HG03103 (cell line): ENCODE measurements around the gene PYGO2.
"Not testable (repeated sequence)": the region's sequence is repeated elsewhere in the genome, so short reads cannot be mapped to it uniquely, and the experiment has no call there.

Source experiments
- ATAC-seq: cut with Tn5 transposase; IDR thresholded peaks from one replicate; pipeline ENCODE4 v1.9.1; 2021; ENCODE audit warnings: low read depth; ENCODE audit not compliant: unreplicated experiment

PYGO2 gene

GRCh38 chr1:154925335-154926170 is 36.0 kb downstream of the PYGO2 start:
- ATAC-seq = no peak

DNA sequence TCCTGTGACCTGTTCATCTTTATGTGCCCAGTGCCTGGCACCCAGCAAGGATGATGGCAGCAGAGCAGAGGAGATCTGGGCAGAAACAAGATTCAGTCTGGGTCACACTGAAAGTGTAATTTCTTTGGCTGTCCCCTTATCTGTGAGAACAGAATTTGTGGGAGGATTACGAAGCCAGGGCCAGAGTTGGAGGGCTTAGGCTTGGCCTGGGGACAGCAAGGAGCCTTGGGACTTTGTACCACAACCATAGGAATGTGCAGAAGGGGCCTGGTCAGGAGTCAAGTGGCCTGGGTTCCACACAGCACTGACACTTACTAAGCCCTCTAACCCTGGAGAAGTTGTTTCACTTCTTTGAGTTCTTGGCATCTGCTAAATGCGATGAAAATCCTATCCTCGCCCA is 37.9 kb downstream of the PYGO2 start:
- ATAC-seq = no peak

GRCh38 chr1:154913273-154913672 is 48.3 kb downstream of the PYGO2 start:
- ATAC-seq = no peak

DNA sequence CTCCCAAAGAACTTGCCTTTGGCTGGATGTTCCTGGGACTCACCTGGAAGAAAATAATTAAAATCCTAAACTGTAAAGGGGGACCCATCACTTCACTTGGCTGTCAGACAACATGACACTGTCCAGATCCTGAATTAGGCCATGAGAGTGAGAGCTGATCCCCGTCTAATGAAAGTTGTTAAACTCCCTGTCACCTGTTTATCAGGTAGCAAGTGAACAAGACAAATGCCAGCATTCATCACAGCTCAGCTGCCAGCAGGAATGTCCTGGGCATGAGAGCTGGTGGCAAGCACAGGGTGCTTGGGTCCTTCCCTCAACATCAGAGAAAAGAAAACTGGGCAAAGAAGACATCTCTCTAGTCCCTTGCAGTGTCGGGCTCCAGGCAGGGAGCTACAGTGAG is 48.8 kb downstream of the PYGO2 start:
- no peak for ATAC-seq

DNA sequence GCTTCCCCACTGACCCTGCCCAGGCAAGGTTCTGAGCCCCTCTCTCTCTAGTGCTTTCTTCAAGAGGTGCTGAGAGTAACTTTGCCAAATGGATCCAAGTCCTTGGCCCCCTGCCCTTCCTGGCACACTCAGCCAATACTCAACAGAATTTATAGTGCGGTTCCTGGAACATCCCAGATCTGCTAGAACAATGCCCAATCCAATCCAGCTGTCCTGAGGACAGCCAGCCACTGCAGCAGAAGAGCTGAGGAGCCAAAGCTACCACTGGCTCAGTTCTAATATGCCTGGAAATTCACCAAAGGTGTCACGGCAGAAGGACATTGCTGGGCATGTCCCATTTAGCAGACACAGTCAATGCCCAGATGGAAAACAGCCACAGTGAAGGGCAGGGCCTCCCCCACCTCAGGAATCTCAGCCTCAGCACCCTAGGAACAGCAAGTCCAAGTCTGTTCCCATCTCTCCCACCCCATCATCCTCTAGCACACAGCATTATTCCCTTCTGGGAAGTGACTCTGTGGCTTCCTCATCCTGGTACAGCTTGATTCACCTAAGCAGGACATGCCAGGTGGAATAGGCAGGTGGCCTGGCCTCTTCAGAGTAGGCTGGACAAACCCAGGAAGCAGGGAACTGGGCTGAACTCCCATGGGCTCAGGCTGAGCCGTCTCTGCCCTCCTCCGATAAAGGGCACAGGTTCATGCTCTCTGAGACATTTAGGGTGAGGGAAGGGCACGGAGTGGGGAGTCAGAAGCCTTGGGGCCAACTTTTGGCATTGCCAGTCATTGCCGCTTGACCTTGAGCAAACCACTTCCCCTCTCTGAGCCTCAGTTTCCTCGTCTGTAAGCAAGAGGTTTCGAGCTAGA is 49.7 kb downstream of the PYGO2 start:
- ATAC-seq = no peak

DNA sequence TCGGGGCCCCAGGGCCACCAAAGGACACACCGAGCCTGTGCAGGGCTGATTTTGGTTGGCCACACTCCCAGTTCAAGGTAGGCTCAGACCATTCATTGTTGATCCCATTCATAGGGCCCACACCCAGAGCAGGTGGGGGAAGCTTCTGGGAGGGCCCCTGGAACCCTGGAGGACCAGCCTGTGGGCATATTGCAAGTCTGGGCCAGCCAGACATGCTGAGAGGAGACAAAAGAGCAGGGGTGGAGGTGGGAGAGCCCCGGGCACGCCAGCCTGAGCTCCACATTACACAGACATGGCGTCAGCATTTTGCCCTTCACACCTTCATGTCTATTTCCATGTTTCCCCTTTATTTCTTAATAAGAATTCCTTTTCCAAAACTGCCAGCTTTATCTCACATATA is 50.7 kb downstream of the PYGO2 start:
- no peak for ATAC-seq

GRCh38 chr1:154908937-154909336 is 52.6 kb downstream of the PYGO2 start:
- ATAC-seq = no peak

DNA sequence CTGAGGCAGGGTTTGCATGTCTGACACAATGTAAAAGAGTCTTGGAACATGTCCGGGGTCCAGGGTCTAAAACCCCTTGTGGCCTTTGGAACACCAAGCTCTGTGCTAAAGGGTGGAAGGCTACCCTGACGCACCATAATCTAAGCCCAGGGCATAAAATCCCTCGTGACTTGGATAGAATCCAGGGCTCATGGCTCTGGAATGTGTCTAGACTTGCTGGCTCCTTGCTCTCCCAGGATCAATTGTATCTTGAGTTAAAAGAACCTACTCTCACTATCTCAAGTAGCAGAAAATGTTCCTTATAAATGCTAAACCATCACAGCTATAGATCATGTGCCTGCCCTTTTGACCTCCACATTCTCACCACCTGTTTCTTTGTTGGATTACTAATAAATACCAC is 53.5 kb downstream of the PYGO2 start:
- ATAC-seq = not testable (repeated sequence)
